ENCODE results near the gene BNC1.
"Not testable (repeated sequence)": the region's sequence is repeated elsewhere in the genome, so short reads cannot be mapped to it uniquely, and the experiment has no call there.

The BNC1 gene

GRCh38 chr15:83243634-83244033, 40.8 kb downstream of the BNC1 start:
- no peak for DNase-seq

DNA sequence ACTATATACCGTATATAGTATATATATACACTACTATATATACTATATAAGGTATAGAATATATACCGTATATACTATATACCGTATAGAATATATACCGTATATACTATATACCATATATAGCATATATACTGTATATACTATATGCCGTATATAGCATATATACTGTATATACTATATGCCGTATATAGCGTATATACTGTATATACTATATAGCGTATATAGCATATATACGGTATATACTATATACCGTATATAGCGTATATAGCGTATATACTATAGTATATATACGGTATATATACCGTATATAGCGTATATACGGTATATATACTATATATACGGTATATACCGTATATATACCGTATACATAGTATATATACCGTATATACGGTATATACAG, 54.2 kb downstream of the BNC1 start:
- DNase-seq: no peak

GRCh38 chr15:83225449-83225848, 59.0 kb downstream of the BNC1 start:
- no peak for DNase-seq

DNA sequence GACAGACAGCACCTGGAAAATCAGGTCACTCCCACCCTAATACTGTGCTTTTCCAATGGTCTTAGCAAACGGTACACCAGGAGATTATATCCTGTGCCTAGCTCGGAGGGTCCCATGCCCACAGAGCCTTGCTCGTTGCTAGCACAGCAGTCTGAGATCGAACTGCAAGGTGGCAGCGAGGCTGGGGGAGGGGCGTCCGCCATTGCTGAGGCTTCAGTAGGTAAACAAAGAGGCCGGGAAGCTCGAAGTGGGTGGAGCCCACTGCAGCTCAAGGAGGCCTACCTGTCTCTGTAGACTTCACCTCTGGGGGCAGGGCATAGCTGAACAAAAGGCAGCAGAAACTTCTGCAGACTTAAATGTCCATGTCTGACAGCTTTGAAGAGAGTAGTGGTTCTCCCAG, 62.7 kb downstream of the BNC1 start:
- DNase-seq: not testable (repeated sequence)

GRCh38 chr15:83219026-83219425, 65.4 kb downstream of the BNC1 start:
- DNase-seq: no peak

GRCh38 chr15:83215306-83215705, 69.2 kb downstream of the BNC1 start:
- no peak for DNase-seq

- no peak for DNase-seq
Observed at GRCh38 chr15:83210619-83211018, 73.8 kb downstream of the BNC1 start.

DNA sequence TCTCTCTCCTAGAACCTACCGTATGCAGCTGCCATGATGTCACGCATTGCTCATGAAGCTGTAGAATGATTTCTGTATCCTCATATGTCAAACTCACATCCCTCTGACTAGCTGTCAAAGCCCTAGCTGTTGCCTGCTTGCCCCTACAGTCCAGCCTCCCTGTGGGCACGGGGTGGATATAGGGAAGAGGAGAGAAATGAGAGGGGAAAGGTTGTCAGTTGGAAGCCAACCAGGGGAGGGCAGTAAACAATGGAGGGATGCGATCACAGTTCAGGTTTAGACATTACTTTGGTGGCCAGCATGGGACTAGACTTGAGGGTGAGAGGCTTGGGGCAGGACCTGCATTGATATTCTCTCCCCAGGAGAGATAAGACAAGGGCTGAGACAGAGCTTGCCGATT, 75.1 kb downstream of the BNC1 start:
- DNase-seq: no peak

- no peak for DNase-seq
Observed at GRCh38 chr15:83208367-83208661, 76.2 kb downstream of the BNC1 start.

DNA sequence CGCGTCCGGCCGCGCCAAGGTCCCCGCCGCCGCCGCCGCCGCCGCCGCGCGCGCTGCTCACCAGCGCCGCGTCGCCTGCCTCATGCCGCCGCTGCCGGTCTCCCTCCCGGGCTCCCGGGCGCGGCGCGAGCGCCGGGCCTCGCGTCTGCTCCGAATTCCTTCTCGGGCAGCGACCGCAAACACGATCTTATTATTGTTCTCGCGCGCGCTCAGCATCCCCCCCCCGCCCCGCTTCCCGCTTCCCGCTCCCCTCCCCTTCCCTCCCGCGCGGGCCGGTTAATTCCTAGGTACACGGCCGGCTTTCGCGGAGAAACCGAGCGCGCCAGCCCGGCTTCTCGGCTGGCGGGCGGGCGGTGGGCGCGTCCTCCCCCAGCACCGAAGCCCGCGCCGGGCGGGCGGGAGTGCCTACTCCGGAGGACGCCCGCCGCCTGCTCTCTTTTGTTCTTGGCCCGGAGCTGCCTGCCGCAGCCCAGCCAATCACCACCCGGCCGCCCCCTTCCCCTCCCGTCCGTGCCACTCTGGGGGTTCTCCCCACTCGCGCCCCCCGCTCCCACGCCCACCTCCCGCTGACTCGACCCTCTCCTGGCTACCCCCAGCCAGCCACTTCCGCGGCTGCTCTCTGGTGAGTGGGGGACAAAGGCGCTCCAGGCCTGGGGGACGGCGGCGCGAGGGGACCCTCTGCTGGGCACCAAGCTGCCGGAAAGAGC, 76.7 kb downstream of the BNC1 start, which contains the start of gene HDGFL3:
Gene HDGFL3, minus strand, starts transcription at position 164 of the 707 bp plus-strand sequence. CDS start 409 bp downstream, outside the sequence.
- DNase-seq: no peak

DNA sequence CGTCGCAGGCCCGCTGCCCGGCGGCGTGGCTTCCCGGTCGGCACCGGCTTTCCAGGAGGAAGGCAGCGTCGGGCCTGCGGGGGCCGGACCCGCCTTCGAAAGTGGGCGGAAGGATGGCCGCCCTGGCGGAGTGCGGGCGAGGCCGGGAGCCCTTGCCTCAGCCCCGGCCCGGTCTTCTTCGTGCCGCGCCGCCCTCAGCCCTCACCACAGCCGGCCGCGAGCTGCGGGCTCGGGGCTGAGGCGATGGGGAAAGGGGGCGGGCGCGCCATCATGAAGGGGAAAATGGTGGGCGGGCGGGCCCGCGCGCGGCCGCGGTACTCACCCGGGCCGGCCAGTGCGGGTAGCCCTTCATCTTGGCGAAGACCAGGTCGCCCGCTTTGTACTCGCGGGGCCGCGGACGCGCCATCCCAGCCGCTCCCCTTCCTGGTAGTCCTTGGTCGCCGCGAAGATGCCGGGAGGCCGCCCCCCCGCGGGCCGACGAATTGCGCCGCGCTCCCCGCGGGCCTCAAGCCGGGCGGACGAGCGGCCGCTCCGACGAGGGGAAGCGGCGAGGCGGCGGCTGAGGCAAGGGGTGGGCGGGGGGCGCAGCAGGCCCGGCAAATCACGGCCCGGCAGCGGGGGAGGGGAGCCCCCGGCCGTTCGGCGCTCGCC, 77.3 kb downstream of the BNC1 start:
- no peak for DNase-seq

- DNase-seq: no peak
Observed at GRCh38 chr15:83206526-83207008, 77.9 kb downstream of the BNC1 start.

Measured in GDM1 (cell line).